ENCODE data around the gene USP44. TPM values are rescaled to one million over a fixed set of nuclear protein-coding genes. Genes with fewer than 3 reads are reported as not detected.

USP44 gene
- polyA plus RNA-seq, 1 of the 3 experiments (the other 2 are of a cell fraction): 0.07 TPM

GRCh38 chr12:95541436-95541835 lies 9.8 kb downstream of the USP44 start:
- no peaks in the 10 kb centered on the region; a peak in 1 of 4 replicates for H3K4me1 ChIP-seq (ENCODE audit: control insufficient read depth in 1 of 2, insufficient read depth in 2 of 2, low read depth in 1 of 2, low read length in 1 of 2)
- no peak overlapping the region for H3K9ac ChIP-seq
- CTCF ChIA-PET: interaction anchor here (1.1 kb wide), 1 partner anchor 324 kb away, joined by 3 read pairs; the partner anchor contains the start of genes FGD6 and VEZT
- no peak for DNase-seq
- H2AFZ ChIP-seq (ENCODE audit: low read depth): no peak overlapping the region
- TF ChIP-seq CTCF (IDR thresholded peaks at IDR 0.05) (no peak), MXI1 (IDR thresholded peaks at IDR 0.05; ENCODE audit: low read depth, low read length) (no peak), USF2 (IDR thresholded peaks at IDR 0.05; ENCODE audit: borderline replicate concordance, low read depth, low read length) (no peak)
- H4K20me1 ChIP-seq (ENCODE audit: insufficient read depth): no peaks in the 10 kb centered on the region
- 66% methylated on average over 7 of the region's 7 CpGs for WGBS (ENCODE audit: low lambda C conversion rate)
- H3K9me2 ChIP-seq: no peaks in the 10 kb centered on the region
- no peaks in the 10 kb centered on the region for H3K79me2 ChIP-seq (ENCODE audit: insufficient read depth)
- POLR2A ChIA-PET: no interaction called here
- peaks cover under 1% of the 10 kb centered on the region for H3F3A ChIP-seq (replicated peaks; ENCODE audit: insufficient read depth)
- H3K27ac ChIP-seq (ENCODE audit: low read depth in 2 of 2, low read length in 1 of 2): no peak overlapping the region
- no peaks in the 10 kb centered on the region for H3K36me3 ChIP-seq (replicated peaks in 1 of 2; ENCODE audit: control insufficient read depth in 1 of 2, insufficient read depth in 2 of 2, low read length in 1 of 2)
- H3K4me2 ChIP-seq: no peak overlapping the region
- no peaks in the 10 kb centered on the region for H3K27me3 ChIP-seq (ENCODE audit: insufficient read depth)
- H3K4me3 ChIP-seq (ENCODE audit: low read depth in 2 of 2, low read length in 1 of 2): no peak overlapping the region
- H3K9me3 ChIP-seq: no peaks in the 10 kb centered on the region

- H4K20me1 ChIP-seq (ENCODE audit: insufficient read depth): no peaks in the 10 kb centered on the region
- no peaks in the 10 kb centered on the region for H3K9me2 ChIP-seq
- no peak for DNase-seq
- no peak overlapping the region for H2AFZ ChIP-seq (ENCODE audit: low read depth)
- no peaks in the 10 kb centered on the region for H3F3A ChIP-seq (replicated peaks; ENCODE audit: insufficient read depth)
- no peaks in the 10 kb centered on the region for H3K27me3 ChIP-seq (ENCODE audit: insufficient read depth)
- WGBS (ENCODE audit: low lambda C conversion rate): 71% methylated on average over 5 of the region's 5 CpGs
- no peak overlapping the region for H3K9ac ChIP-seq
- TF ChIP-seq GATA2 (CRISPR knock-in tag; IDR thresholded peaks at IDR 0.05): no peak
- TF ChIP-seq MAX (IDR thresholded peaks at IDR 0.05; ENCODE audit: low read depth): no peak
- no peak for TF ChIP-seq ZBTB33 (IDR thresholded peaks at IDR 0.05; ENCODE audit: borderline replicate concordance, low read depth)
- TF ChIP-seq RCOR1 (IDR thresholded peaks at IDR 0.05; ENCODE audit: low read length): no peak
- no peak for TF ChIP-seq CHD2 (IDR thresholded peaks at IDR 0.05; ENCODE audit: low read length, partially characterized antibody)
- no peak for TF ChIP-seq RXRA (IDR thresholded peaks at IDR 0.05; ENCODE audit: borderline replicate concordance, low read depth)
- no peak for TF ChIP-seq TAF1 (IDR thresholded peaks at IDR 0.05; ENCODE audit: borderline replicate concordance, low read depth, low read length)
- no peak for TF ChIP-seq CTCF (IDR thresholded peaks at IDR 0.05)
- TF ChIP-seq YY1 (IDR thresholded peaks at IDR 0.05; ENCODE audit: low read depth): no peak
- no peak for TF ChIP-seq EZH2phosphoT487 (IDR thresholded peaks at IDR 0.05; ENCODE audit: borderline replicate concordance, low read depth)
- TF ChIP-seq FOXM1 (IDR thresholded peaks at IDR 0.05; ENCODE audit: low read depth): no peak
- TF ChIP-seq GABPA (IDR thresholded peaks at IDR 0.05; ENCODE audit: low read depth): no peak
- no peaks in the 10 kb centered on the region for H3K9me3 ChIP-seq
- CTCF ChIA-PET: interaction anchor here (0.7 to 2.5 kb wide), 3 partner anchors 9 to 203 kb away, joined by 3 to 7 read pairs (median 6); no protein-coding TSS in a partner anchor
- H3K79me2 ChIP-seq (ENCODE audit: insufficient read depth): no peaks in the 10 kb centered on the region
- POLR2A ChIA-PET: no interaction called here
- H3K4me1 ChIP-seq (ENCODE audit: control insufficient read depth in 1 of 2, insufficient read depth in 2 of 2, low read depth in 1 of 2, low read length in 1 of 2): no peaks in the 10 kb centered on the region; a peak in 1 of 4 replicates
- no peaks in the 10 kb centered on the region for H3K36me3 ChIP-seq (replicated peaks in 1 of 2; ENCODE audit: control insufficient read depth in 1 of 2, insufficient read depth in 2 of 2, low read length in 1 of 2)
- H3K27ac ChIP-seq (ENCODE audit: low read depth in 2 of 2, low read length in 1 of 2): no peak overlapping the region
- H3K4me2 ChIP-seq: no peak overlapping the region
- H3K4me3 ChIP-seq (ENCODE audit: low read depth in 2 of 2, low read length in 1 of 2): no peak overlapping the region
Measured at GRCh38 chr12:95538656-95539055, 12.6 kb downstream of the USP44 start.
